ENCODE data around the gene UBE2F.

The UBE2F gene

GRCh38 chr2:237987268-237987667 lies 20.5 kb downstream of the UBE2F start:
- H3K27me3 ChIP-seq (ENCODE audit: control insufficient read depth, insufficient read depth, low read length): no peaks in the 10 kb centered on the region
- no peaks in the 10 kb centered on the region for H3K9me3 ChIP-seq (ENCODE audit: control insufficient read depth, low read length)
- no peaks in the 10 kb centered on the region for H3K4me1 ChIP-seq (ENCODE audit: control insufficient read depth, insufficient read depth, low read length)
- no peak overlapping the region for H3K9ac ChIP-seq (ENCODE audit: low read length)
- no peaks in the 10 kb centered on the region for H3K36me3 ChIP-seq (ENCODE audit: control insufficient read depth, insufficient read depth, low read length)
- H3K4me3 ChIP-seq (ENCODE audit: low read length): no peak overlapping the region

GRCh38 chr2:237993701-237994100 lies 26.9 kb downstream of the UBE2F start:
- H3K36me3 ChIP-seq (ENCODE audit: control insufficient read depth, insufficient read depth, low read length): no peaks in the 10 kb centered on the region
- no peaks in the 10 kb centered on the region for H3K27me3 ChIP-seq (ENCODE audit: control insufficient read depth, insufficient read depth, low read length)
- H3K9me3 ChIP-seq (ENCODE audit: control insufficient read depth, low read length): no peaks in the 10 kb centered on the region
- H3K4me1 ChIP-seq (ENCODE audit: control insufficient read depth, insufficient read depth, low read length): peaks cover 8% of the 10 kb centered on the region
- no peak overlapping the region for H3K4me3 ChIP-seq (ENCODE audit: low read length)
- H3K9ac ChIP-seq (ENCODE audit: low read length): no peak overlapping the region

GRCh38 chr2:237995036-237995435 lies 28.2 kb downstream of the UBE2F start:
- H3K9ac ChIP-seq (ENCODE audit: low read length): no peak overlapping the region
- no peaks in the 10 kb centered on the region for H3K9me3 ChIP-seq (ENCODE audit: control insufficient read depth, low read length)
- no peaks in the 10 kb centered on the region for H3K36me3 ChIP-seq (ENCODE audit: control insufficient read depth, insufficient read depth, low read length)
- no peak overlapping the region for H3K4me3 ChIP-seq (ENCODE audit: low read length)
- no peaks in the 10 kb centered on the region for H3K27me3 ChIP-seq (ENCODE audit: control insufficient read depth, insufficient read depth, low read length)
- H3K4me1 ChIP-seq (ENCODE audit: control insufficient read depth, insufficient read depth, low read length): peaks cover 8% of the 10 kb centered on the region

- H3K36me3 ChIP-seq (ENCODE audit: control insufficient read depth, insufficient read depth, low read length): no peaks in the 10 kb centered on the region
These were observed 29.3 kb downstream of the UBE2F start for GRCh38 chr2:237996021-237996593.

GRCh38 chr2:237997521-237997920 lies 30.7 kb downstream of the UBE2F start:
- H3K36me3 ChIP-seq (ENCODE audit: control insufficient read depth, insufficient read depth, low read length): no peaks in the 10 kb centered on the region

More at GRCh38 chr2:237996021-237996593, 29.3 kb downstream of the UBE2F start:
- peaks cover 8% of the 10 kb centered on the region for H3K4me1 ChIP-seq (ENCODE audit: control insufficient read depth, insufficient read depth, low read length)
- no peaks in the 10 kb centered on the region for H3K9me3 ChIP-seq (ENCODE audit: control insufficient read depth, low read length)
- H3K9ac ChIP-seq (ENCODE audit: low read length): no peak overlapping the region
- H3K27me3 ChIP-seq (ENCODE audit: control insufficient read depth, insufficient read depth, low read length): no peaks in the 10 kb centered on the region
- no peak overlapping the region for H3K4me3 ChIP-seq (ENCODE audit: low read length)

GRCh38 chr2:237998530-237998929 lies 31.7 kb downstream of the UBE2F start:
- Histone ChIP-seq H3K9ac (ENCODE audit: low read length) (no peak overlapping the region), H3K27me3 (ENCODE audit: control insufficient read depth, insufficient read depth, low read length) (no peaks in the 10 kb centered on the region), H3K4me1 (ENCODE audit: control insufficient read depth, insufficient read depth, low read length) (peaks cover 8% of the 10 kb centered on the region), H3K36me3 (ENCODE audit: control insufficient read depth, insufficient read depth, low read length) (no peaks in the 10 kb centered on the region), H3K9me3 (ENCODE audit: control insufficient read depth, low read length) (no peaks in the 10 kb centered on the region), H3K4me3 (ENCODE audit: low read length) (no peak overlapping the region)

More at GRCh38 chr2:237997521-237997920, 30.7 kb downstream of the UBE2F start:
- peaks cover 8% of the 10 kb centered on the region for H3K4me1 ChIP-seq (ENCODE audit: control insufficient read depth, insufficient read depth, low read length)
- H3K9me3 ChIP-seq (ENCODE audit: control insufficient read depth, low read length): no peaks in the 10 kb centered on the region
- H3K4me3 ChIP-seq (ENCODE audit: low read length): no peak overlapping the region
- H3K27me3 ChIP-seq (ENCODE audit: control insufficient read depth, insufficient read depth, low read length): no peaks in the 10 kb centered on the region
- H3K9ac ChIP-seq (ENCODE audit: low read length): peak overlapping the region; percentile 13

GRCh38 chr2:238003234-238004031 lies 36.6 kb downstream of the UBE2F start:
- Histone ChIP-seq H3K9ac (ENCODE audit: low read length) (no peak overlapping the region), H3K4me3 (ENCODE audit: low read length) (no peak overlapping the region), H3K4me1 (ENCODE audit: control insufficient read depth, insufficient read depth, low read length) (peaks cover 6% of the 10 kb centered on the region), H3K9me3 (ENCODE audit: control insufficient read depth, low read length) (no peaks in the 10 kb centered on the region), H3K27me3 (ENCODE audit: control insufficient read depth, insufficient read depth, low read length) (no peaks in the 10 kb centered on the region), H3K36me3 (ENCODE audit: control insufficient read depth, insufficient read depth, low read length) (no peaks in the 10 kb centered on the region)

- peaks cover 6% of the 10 kb centered on the region for H3K4me1 ChIP-seq (ENCODE audit: control insufficient read depth, insufficient read depth, low read length)
- no peaks in the 10 kb centered on the region for H3K9me3 ChIP-seq (ENCODE audit: control insufficient read depth, low read length)
- H3K4me3 ChIP-seq (ENCODE audit: low read length): no peak overlapping the region
- H3K36me3 ChIP-seq (ENCODE audit: control insufficient read depth, insufficient read depth, low read length): no peaks in the 10 kb centered on the region
- H3K27me3 ChIP-seq (ENCODE audit: control insufficient read depth, insufficient read depth, low read length): no peaks in the 10 kb centered on the region
- no peak overlapping the region for H3K9ac ChIP-seq (ENCODE audit: low read length)
These were observed 37.4 kb downstream of the UBE2F start for GRCh38 chr2:238004077-238004830.

- no peaks in the 10 kb centered on the region for H3K36me3 ChIP-seq (ENCODE audit: control insufficient read depth, insufficient read depth, low read length)
- H3K9me3 ChIP-seq (ENCODE audit: control insufficient read depth, low read length): no peaks in the 10 kb centered on the region
- peaks cover 10% of the 10 kb centered on the region for H3K4me1 ChIP-seq (ENCODE audit: control insufficient read depth, insufficient read depth, low read length)
- no peaks in the 10 kb centered on the region for H3K27me3 ChIP-seq (ENCODE audit: control insufficient read depth, insufficient read depth, low read length)
- H3K9ac ChIP-seq (ENCODE audit: low read length): no peak overlapping the region
- H3K4me3 ChIP-seq (ENCODE audit: low read length): no peak overlapping the region
These were observed 38.7 kb downstream of the UBE2F start for GRCh38 chr2:238005528-238005927.

- H3K9ac ChIP-seq (ENCODE audit: low read length): no peak overlapping the region
- no peaks in the 10 kb centered on the region for H3K36me3 ChIP-seq (ENCODE audit: control insufficient read depth, insufficient read depth, low read length)
- H3K4me1 ChIP-seq (ENCODE audit: control insufficient read depth, insufficient read depth, low read length): peaks cover 10% of the 10 kb centered on the region
- no peaks in the 10 kb centered on the region for H3K9me3 ChIP-seq (ENCODE audit: control insufficient read depth, low read length)
- H3K4me3 ChIP-seq (ENCODE audit: low read length): no peak overlapping the region
- no peaks in the 10 kb centered on the region for H3K27me3 ChIP-seq (ENCODE audit: control insufficient read depth, insufficient read depth, low read length)
These were observed 39.7 kb downstream of the UBE2F start for GRCh38 chr2:238006510-238006909.

GRCh38 chr2:238007924-238008323 lies 41.1 kb downstream of the UBE2F start:
- H3K27me3 ChIP-seq (ENCODE audit: control insufficient read depth, insufficient read depth, low read length): no peaks in the 10 kb centered on the region
- no peaks in the 10 kb centered on the region for H3K36me3 ChIP-seq (ENCODE audit: control insufficient read depth, insufficient read depth, low read length)
- peaks cover 10% of the 10 kb centered on the region for H3K4me1 ChIP-seq (ENCODE audit: control insufficient read depth, insufficient read depth, low read length)
- no peak overlapping the region for H3K4me3 ChIP-seq (ENCODE audit: low read length)
- H3K9me3 ChIP-seq (ENCODE audit: control insufficient read depth, low read length): no peaks in the 10 kb centered on the region
- H3K9ac ChIP-seq (ENCODE audit: low read length): no peak overlapping the region

GRCh38 chr2:238009563-238009962 lies 42.7 kb downstream of the UBE2F start:
- no peaks in the 10 kb centered on the region for H3K27me3 ChIP-seq (ENCODE audit: control insufficient read depth, insufficient read depth, low read length)
- no peaks in the 10 kb centered on the region for H3K36me3 ChIP-seq (ENCODE audit: control insufficient read depth, insufficient read depth, low read length)
- no peak overlapping the region for H3K4me3 ChIP-seq (ENCODE audit: low read length)
- H3K9ac ChIP-seq (ENCODE audit: low read length): no peak overlapping the region
- H3K9me3 ChIP-seq (ENCODE audit: control insufficient read depth, low read length): no peaks in the 10 kb centered on the region
- H3K4me1 ChIP-seq (ENCODE audit: control insufficient read depth, insufficient read depth, low read length): peaks cover 10% of the 10 kb centered on the region
